IPS-18a (cell line): ENCODE measurements around the gene LZTFL1.
"Not testable (repeated sequence)": the region's sequence is repeated elsewhere in the genome, so short reads cannot be mapped to it uniquely, and the experiment has no call there.

ENCODE experiments used
- H3K27ac ChIP-seq: one replicate; pipeline ENCODE4 v1.5.1; 2013; ENCODE audit warnings: low read length
- H3K27me3 ChIP-seq: one replicate; pipeline ENCODE4 v1.6.1; 2013; ENCODE audit warnings: mild to moderate bottlenecking, low read length; ENCODE audit not compliant: control insufficient read depth, insufficient read depth
- H3K36me3 ChIP-seq: one replicate; pipeline ENCODE4 v1.6.1; 2013; ENCODE audit warnings: low read depth, low read length; ENCODE audit not compliant: control insufficient read depth
- H3K4me1 ChIP-seq: one replicate; pipeline ENCODE4 v1.6.1; 2013; ENCODE audit warnings: low read depth, low read length; ENCODE audit not compliant: control insufficient read depth
- H3K4me3 ChIP-seq: one replicate; pipeline ENCODE4 v1.5.1; 2013; ENCODE audit warnings: low read length
- H3K9ac ChIP-seq: one replicate; pipeline ENCODE4 v1.6.1; 2013; ENCODE audit warnings: mild to moderate bottlenecking, low read length, moderate library complexity
- H3K9me3 ChIP-seq: one replicate; pipeline ENCODE4 v1.6.1; 2013; ENCODE audit warnings: low read depth, low read length; ENCODE audit not compliant: control insufficient read depth

LZTFL1 gene

DNA sequence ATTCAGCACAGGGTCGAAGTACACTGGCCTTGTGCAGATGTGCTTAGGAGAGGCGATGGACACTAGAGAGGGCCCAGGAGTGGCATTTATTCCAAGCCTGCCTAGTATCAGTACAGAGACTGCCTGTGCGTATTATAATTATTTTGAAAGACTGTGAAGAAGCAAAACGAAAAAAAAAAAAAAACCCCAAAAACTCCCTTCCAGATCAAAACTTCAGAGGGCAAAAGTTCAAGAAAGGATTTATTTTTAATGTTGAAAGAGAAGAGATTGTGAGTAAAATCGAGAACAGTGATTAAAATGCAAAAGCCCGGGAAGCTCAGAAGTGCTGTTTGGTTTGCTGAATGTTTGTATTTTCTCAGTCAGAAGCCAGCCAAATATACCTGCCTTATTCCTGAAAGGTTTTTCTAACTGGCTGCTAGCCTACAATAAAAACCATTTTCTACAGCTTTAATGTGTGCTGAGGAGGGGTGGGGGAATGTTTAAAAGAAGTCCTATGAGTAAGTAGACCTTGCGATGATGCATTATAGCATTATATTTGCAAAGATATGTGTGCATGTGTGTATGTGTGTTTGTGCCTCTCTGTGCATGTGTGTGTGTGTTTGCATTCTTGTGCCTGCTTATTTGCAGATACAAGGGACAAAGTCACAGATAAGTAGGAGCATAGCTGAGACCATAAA is 19.3 kb upstream of the LZTFL1 start:
- Histone ChIP-seq H3K4me3 (no peak overlapping the region), H3K36me3 (no peaks in the 10 kb centered on the region), H3K9me3 (no peaks in the 10 kb centered on the region), H3K27me3 (no peaks in the 10 kb centered on the region), H3K27ac (no peak overlapping the region), H3K4me1 (no peaks in the 10 kb centered on the region), H3K9ac (no peak overlapping the region)

GRCh38 chr3:45860481-45860880 is 18.6 kb upstream of the LZTFL1 start:
- H3K4me1 ChIP-seq: no peaks in the 10 kb centered on the region
- H3K27ac ChIP-seq: no peak overlapping the region
- H3K27me3 ChIP-seq: no peaks in the 10 kb centered on the region
- no peak overlapping the region for H3K4me3 ChIP-seq
- no peak overlapping the region for H3K9ac ChIP-seq
- H3K9me3 ChIP-seq: no peaks in the 10 kb centered on the region
- H3K36me3 ChIP-seq: no peaks in the 10 kb centered on the region

DNA sequence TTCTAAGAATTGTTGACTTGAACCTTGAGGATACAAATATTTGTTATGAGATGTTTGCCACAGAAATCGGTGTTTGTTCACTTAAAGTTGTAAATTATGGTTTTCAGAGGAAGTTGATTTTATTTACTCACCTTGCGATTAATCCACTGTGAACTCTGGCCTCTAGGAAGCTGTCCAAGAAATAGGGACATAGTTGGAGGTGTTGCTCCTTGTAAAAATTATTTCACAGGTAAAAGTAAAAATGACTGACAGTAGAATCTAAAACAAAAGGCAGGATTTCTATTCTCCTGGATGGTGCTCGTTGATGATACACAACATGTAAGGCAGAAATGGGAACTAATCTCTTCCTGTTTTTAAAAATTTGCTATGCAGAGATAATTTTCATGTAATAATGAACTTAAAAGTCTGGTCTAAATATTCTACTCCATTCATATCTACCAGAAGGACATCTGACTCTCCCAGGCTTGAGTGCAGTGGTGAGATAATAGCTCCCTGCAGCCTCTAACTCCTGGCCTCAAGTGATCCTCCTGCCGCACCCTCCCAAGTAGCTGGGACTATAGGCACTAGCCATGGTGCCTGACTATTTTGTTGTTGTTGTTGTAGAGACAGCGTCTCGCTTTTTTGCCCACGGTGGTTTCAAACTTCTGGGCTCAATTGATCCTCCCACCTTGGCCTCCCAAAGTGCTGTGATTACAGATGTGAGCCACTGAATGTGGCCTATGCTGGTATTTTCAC is 17.1 kb upstream of the LZTFL1 start:
- H3K9ac ChIP-seq: no peak overlapping the region
- H3K4me1 ChIP-seq: no peaks in the 10 kb centered on the region
- H3K9me3 ChIP-seq: no peaks in the 10 kb centered on the region
- no peak overlapping the region for H3K4me3 ChIP-seq
- H3K36me3 ChIP-seq: no peaks in the 10 kb centered on the region
- no peak overlapping the region for H3K27ac ChIP-seq
- H3K27me3 ChIP-seq: peaks cover 1% of the 10 kb centered on the region

DNA sequence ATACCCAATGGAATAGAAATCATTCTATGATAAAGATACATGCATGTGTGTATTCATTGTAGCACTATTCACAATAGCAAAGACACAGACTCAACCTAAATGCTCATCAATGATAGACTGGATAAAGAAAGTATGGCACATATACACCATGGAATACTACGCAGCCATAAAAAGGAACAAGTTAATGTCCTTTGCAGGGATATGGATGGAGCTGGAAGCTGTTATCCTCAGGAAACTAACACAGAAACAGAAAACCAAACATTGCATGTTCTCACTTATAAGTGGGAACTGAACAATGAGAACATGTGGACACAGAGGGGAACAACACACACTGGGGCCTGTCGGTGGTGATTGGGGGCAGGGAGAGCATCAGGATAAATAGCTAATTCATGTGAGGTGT is 15.1 kb upstream of the LZTFL1 start:
- H3K27me3 ChIP-seq, H3K9me3 ChIP-seq, H3K27ac ChIP-seq: not testable (repeated sequence)

GRCh38 chr3:45856323-45856722 is 14.4 kb upstream of the LZTFL1 start:
- H3K9me3 ChIP-seq, H3K27ac ChIP-seq, H3K27me3 ChIP-seq, H3K4me3 ChIP-seq, H3K9ac ChIP-seq, H3K4me1 ChIP-seq, H3K36me3 ChIP-seq: not testable (repeated sequence)

More for the DNA sequence above, 15.1 kb upstream of the LZTFL1 start:
- not testable (repeated sequence) for H3K9ac ChIP-seq, H3K4me1 ChIP-seq, H3K36me3 ChIP-seq, H3K4me3 ChIP-seq

GRCh38 chr3:45852828-45853227 is 10.9 kb upstream of the LZTFL1 start:
- Histone ChIP-seq H3K4me3 (no peak overlapping the region), H3K4me1 (no peaks in the 10 kb centered on the region), H3K27ac (no peak overlapping the region), H3K9me3 (no peaks in the 10 kb centered on the region), H3K36me3 (no peaks in the 10 kb centered on the region), H3K9ac (no peak overlapping the region), H3K27me3 (peaks cover 35% of the 10 kb centered on the region)

DNA sequence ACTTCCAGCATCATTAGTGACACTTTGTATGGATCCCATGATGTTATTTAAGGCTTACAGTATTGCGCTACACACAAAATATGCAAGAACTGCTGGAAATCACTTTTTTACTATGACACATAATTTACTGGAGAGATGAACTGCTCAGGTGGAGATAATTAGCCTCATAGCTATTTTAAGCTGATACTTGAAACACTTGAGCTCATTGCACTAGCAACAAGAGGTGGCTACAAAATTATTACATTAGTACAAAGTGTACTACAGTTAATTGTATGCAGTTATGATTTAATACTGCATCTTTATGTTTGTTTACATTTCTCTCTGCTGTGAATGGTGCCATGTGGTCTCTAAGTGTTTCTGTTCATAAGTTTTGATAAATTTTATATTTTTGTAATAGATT is 6.5 kb upstream of the LZTFL1 start:
- Histone ChIP-seq H3K27ac (no peak overlapping the region), H3K9me3 (no peaks in the 10 kb centered on the region), H3K4me1 (no peaks in the 10 kb centered on the region), H3K27me3 (peaks cover 68% of the 10 kb centered on the region), H3K9ac (no peak overlapping the region), H3K4me3 (no peak overlapping the region), H3K36me3 (no peaks in the 10 kb centered on the region)

DNA sequence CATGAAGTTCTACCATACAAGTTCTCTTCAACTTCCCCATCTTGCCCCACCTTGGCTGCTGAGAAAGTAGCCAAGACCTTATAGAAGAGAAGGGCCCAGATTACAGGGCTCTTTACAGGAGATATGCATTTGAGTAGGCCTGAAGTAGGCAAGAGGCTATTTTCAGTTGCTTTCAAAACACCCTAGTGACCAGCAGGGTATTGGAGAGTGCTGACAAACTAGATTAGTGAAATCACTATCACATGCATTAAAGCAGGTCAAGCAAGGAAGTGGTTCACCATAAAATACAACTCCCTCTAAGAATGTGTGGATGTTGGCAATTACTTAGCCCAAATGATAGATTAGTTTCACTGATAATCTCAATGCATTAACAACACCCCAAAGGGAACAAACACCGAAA is 2.7 kb upstream of the LZTFL1 start:
- Histone ChIP-seq H3K27me3 (peaks cover 77% of the 10 kb centered on the region), H3K36me3 (no peaks in the 10 kb centered on the region), H3K9me3 (no peaks in the 10 kb centered on the region), H3K4me3 (no peak overlapping the region), H3K27ac (no peak overlapping the region), H3K4me1 (no peaks in the 10 kb centered on the region), H3K9ac (no peak overlapping the region)

- Histone ChIP-seq H3K4me3 (no peak overlapping the region), H3K9me3 (no peaks in the 10 kb centered on the region), H3K27me3 (peaks cover 61% of the 10 kb centered on the region), H3K4me1 (no peaks in the 10 kb centered on the region), H3K9ac (no peak overlapping the region), H3K27ac (no peak overlapping the region), H3K36me3 (no peaks in the 10 kb centered on the region)
Observed at GRCh38 chr3:45842851-45843625, 1.1 kb upstream of the LZTFL1 start.

GRCh38 chr3:45841420-45841756 is 531 bp downstream of the LZTFL1 start:
- Histone ChIP-seq H3K9me3 (no peaks in the 10 kb centered on the region), H3K9ac (peak overlapping the region; percentile 82), H3K4me3 (peak overlapping the region; percentile 73), H3K27ac (peak overlapping the region; percentile 24), H3K4me1 (no peaks in the 10 kb centered on the region), H3K36me3 (no peaks in the 10 kb centered on the region), H3K27me3 (peaks cover 46% of the 10 kb centered on the region)

DNA sequence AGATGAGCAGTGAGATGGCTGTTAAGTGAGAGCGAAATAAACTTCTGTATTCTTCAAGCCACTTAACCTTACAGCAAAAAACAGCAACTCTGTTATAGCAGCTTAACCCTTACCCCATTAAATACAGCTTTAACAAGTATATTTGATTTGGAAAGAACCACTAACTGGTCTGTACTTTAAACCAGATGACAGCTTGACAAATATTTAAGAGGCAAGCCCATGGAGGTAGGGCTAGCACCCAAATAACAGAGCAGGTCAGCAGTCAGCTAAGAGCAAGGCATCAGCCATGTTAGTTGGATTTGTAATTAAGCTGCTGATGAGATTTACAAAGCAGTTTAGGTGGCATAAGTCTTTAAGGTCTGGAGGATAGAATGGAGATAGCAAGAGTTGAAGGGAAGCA is 3.5 kb downstream of the LZTFL1 start:
- Histone ChIP-seq H3K4me3 (no peak overlapping the region), H3K27me3 (peaks cover 22% of the 10 kb centered on the region), H3K4me1 (no peaks in the 10 kb centered on the region), H3K9ac (no peak overlapping the region), H3K27ac (no peak overlapping the region), H3K36me3 (no peaks in the 10 kb centered on the region), H3K9me3 (no peaks in the 10 kb centered on the region)
